SK-N-MC (cell line): ENCODE results near the gene PLS1.
"Not testable (repeated sequence)": the region's sequence is repeated elsewhere in the genome, so short reads cannot be mapped to it uniquely, and the experiment has no call there.

ENCODE experiments used
- DNase-seq: peaks from one replicate; pipeline ENCODE4 v3.0.0-alpha.2; 2011; ENCODE audit warnings: low read depth, low spot score
- H3K27ac ChIP-seq: fragments of 200-600 bp; sonication (generic); 2 replicates; pipeline ENCODE4 v1.5.1; 2016; ENCODE audit warnings: mixed run types
- H3K36me3 ChIP-seq: fragments of 200-600 bp; sonication (generic); 2 replicates; pipeline ENCODE4 v1.6.1; 2017; ENCODE audit warnings: antibody characterized with exemption, low read length, mixed read lengths; ENCODE audit not compliant: insufficient read depth
- H3K4me3 ChIP-seq: fragments of 200-600 bp; sonication (generic); 2 replicates; pipeline ENCODE4 v1.5.1; 2016
- H3K9ac ChIP-seq: fragments of 200-600 bp; sonication (generic); 2 replicates; pipeline ENCODE4 v1.8.0; 2017; ENCODE audit warnings: mixed run types, mixed read lengths; ENCODE audit not compliant: insufficient read length
- H3K9me3 ChIP-seq: fragments of 200-600 bp; sonication (generic); 2 replicates; pipeline ENCODE4 v1.6.1; 2017; ENCODE audit warnings: low read depth, mild to moderate bottlenecking, antibody characterized with exemption, low read length, moderate library complexity, mixed read lengths
- EZH2 ChIP-seq: fragments of 200-600 bp; sonication (generic); IDR thresholded peaks from one replicate; pipeline ENCODE4 v1.6.1; 2017; ENCODE audit warnings: antibody characterized with exemption
- FOXP2 ChIP-seq: optimal IDR thresholded peaks from 2 replicates; pipeline ENCODE3; 2011; ENCODE audit warnings: mild to moderate bottlenecking, moderate library complexity; ENCODE audit not compliant: insufficient read depth; ENCODE audit errors: extremely low read length, control extremely low read depth
- POLR2AphosphoS5 ChIP-seq: IDR thresholded peaks from 2 replicates; pipeline ENCODE4 v1.6.1; 2012; ENCODE audit warnings: mild to moderate bottlenecking, low read depth, low read length, borderline replicate concordance

PLS1 gene, protein sequence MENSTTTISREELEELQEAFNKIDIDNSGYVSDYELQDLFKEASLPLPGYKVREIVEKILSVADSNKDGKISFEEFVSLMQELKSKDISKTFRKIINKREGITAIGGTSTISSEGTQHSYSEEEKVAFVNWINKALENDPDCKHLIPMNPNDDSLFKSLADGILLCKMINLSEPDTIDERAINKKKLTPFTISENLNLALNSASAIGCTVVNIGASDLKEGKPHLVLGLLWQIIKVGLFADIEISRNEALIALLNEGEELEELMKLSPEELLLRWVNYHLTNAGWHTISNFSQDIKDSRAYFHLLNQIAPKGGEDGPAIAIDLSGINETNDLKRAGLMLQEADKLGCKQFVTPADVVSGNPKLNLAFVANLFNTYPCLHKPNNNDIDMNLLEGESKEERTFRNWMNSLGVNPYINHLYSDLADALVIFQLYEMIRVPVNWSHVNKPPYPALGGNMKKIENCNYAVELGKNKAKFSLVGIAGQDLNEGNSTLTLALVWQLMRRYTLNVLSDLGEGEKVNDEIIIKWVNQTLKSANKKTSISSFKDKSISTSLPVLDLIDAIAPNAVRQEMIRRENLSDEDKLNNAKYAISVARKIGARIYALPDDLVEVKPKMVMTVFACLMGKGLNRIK

DNA sequence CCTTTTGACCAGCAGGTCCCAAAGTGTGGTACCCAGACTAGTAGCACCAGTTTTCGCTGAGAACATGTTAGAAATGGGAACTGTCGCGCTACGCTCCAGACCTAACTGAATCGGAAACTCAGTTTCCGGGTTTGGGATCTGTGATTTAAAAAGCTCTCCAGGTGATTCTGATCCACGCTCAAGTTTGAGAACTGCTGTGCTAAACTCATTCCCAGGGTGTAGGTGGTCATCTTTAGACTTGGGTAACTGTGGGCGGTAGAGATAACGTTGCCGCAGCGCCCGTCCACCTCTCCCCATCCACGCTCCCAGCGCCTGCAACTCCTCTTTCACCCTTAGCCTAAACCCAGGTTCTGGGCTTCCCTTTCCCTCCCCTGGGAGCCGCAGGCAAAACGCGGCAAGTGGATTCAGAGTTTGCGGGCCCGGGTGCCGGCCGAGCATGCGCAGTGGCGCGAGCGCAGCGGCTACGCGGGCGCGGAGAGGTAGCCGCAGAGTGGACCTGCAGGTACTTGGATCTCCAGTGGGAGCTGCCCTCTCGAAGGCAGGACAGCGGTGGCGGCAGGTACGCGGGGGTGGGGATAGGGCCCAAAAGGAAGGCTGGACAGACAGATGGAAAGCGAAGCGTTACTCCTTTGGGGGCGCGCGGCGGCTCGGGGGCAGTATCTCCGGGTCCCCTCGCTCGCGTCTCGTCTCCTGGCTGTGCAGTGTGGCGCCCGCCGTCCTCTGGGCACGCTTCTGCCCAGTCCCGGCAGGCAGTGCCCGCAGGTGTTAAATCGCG is at the start of gene PLS1:
PLS1 (plus strand) TSS at position 443 of the 775 bp plus-strand sequence. CDS start 67,845 bp downstream, outside the sequence.
- Histone ChIP-seq H3K27ac (no peak within 1 kb of the TSS), H3K9me3 (no peaks in the 10 kb centered on the region), H3K4me3 (peak within 1 kb of the TSS; percentile 92), H3K36me3 (no peaks in the 10 kb centered on the region), H3K9ac (peak within 1 kb of the TSS; percentile 72)
- no peak for TF ChIP-seq EZH2
- peak; percentile 93 for TF ChIP-seq POLR2AphosphoS5
- peak; percentile 56 for TF ChIP-seq FOXP2
- no peak for DNase-seq

DNA sequence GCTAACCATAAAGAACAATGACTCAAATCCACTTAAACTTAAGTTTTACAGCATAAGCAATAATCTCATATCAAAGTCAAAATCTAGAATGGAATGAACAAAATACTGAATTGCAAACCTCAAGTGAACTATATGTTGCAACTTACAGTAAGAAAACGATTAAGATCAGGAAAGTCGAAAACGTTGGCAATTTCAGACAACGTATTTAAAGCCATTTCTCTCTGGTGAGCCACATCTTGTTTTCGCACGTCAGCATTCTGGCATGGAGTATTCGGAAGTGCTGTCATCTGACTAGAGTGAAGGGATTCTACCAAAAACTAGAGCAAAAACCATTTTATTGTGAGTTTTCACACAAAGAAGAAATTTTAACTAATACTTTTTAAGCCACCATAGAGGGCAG is 46.2 kb upstream of the PLS1 start:
- Histone ChIP-seq H3K9me3 (no peaks in the 10 kb centered on the region), H3K4me3 (no peak overlapping the region), H3K27ac (no peak overlapping the region), H3K9ac (no peak overlapping the region), H3K36me3 (peaks cover 76% of the 10 kb centered on the region)
- no peak for TF ChIP-seq FOXP2
- TF ChIP-seq POLR2AphosphoS5: no peak
- TF ChIP-seq EZH2: no peak
- DNase-seq: peak; percentile 48

DNA sequence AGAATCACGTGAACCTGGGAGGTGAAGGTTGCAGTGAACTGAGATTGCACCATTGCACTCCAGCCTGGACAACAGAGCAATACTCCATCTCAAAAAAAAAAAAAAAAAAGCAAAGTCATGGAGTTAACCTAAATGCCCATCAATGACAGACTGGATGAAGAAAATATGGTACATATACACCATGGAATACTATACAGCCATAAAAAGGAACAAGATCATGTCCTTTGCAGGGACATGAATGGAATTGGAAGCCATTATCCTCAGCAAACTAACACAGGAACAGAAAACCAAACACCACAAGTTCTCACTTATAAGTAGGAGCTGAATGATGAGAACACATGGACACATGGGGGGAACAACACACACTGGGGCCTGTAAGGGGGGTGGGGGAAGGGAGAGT is 43.6 kb upstream of the PLS1 start:
- H3K27ac ChIP-seq, H3K9me3 ChIP-seq, H3K4me3 ChIP-seq, DNase-seq, H3K9ac ChIP-seq: not testable (repeated sequence)
- peaks cover 81% of the 10 kb centered on the region for H3K36me3 ChIP-seq

DNA sequence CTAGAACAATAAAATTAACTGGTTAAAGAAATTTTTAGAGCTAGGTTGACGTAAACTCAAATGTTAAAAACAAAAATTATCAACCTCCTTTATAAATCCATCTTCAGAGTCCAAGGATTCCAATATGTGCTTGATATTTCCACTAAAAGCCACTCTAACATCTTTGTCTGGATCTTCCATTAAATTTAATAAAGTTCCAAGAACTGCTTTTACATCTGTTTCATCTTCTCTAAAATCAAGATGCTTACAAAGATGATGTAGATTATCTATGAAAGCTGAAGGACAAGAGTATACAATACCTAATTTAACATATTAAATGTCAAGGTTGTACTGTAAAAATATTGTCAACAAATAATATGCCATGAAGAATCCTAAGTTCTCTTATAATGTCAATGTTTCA is 42.5 kb upstream of the PLS1 start:
- no peak for TF ChIP-seq POLR2AphosphoS5
- TF ChIP-seq EZH2: no peak
- no peak for TF ChIP-seq FOXP2
- H3K36me3 ChIP-seq: peaks cover 80% of the 10 kb centered on the region

DNA sequence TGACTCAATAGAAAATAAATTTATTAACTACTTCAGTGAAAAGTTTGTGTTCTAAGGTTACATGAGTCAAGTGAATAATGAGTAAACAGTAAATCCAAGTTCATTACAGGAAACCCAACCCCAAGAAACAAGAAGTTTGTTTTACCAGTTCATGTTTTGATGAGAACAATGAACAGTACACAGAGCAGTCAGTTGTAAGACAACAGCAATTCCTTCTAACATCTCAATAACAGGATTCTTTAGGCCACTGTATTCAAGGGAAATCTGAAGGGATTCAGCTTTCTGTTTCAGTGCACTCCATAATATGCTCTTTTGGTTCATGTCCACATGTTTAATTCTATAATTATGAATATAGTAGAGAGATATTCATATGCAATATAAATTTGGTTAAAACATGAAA is 36.1 kb upstream of the PLS1 start:
- no peak for TF ChIP-seq FOXP2
- TF ChIP-seq EZH2: no peak
- H3K36me3 ChIP-seq: peaks cover 76% of the 10 kb centered on the region
- no peak for DNase-seq
- no peak overlapping the region for H3K9ac ChIP-seq
- no peaks in the 10 kb centered on the region for H3K9me3 ChIP-seq
- no peak overlapping the region for H3K27ac ChIP-seq
- no peak overlapping the region for H3K4me3 ChIP-seq

More for the DNA sequence above, 42.5 kb upstream of the PLS1 start:
- Histone ChIP-seq H3K9ac (no peak overlapping the region), H3K27ac (no peak overlapping the region), H3K9me3 (no peaks in the 10 kb centered on the region), H3K4me3 (no peak overlapping the region)
- DNase-seq: no peak

DNA sequence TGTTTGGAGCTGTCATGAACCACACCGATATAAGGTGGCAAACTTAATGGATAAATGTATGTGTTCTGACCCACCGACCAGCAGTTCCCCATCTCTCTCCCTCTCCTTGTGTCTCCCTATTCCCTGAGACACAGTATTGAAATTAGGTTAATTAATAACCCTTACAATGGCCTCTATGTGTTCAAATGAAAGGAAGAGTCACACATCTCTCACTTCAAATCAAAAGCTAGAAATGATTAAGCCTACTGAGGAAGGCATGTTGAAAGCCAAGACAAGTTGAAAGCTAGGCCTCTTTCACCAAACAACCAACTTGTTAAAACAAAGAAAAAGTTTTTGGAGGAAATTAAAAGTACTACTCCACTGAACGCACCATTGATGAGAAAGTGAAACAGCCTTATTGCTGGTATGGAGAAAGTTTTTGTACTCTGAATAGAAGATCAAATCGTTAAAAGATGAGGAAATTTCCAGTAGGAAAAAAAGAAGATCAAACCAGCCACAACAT is 32.6 kb upstream of the PLS1 start:
- Histone ChIP-seq H3K36me3 (peaks cover 73% of the 10 kb centered on the region), H3K4me3 (no peak overlapping the region), H3K9ac (no peak overlapping the region), H3K9me3 (no peaks in the 10 kb centered on the region), H3K27ac (no peak overlapping the region)
- TF ChIP-seq EZH2 (no peak), POLR2AphosphoS5 (no peak), FOXP2 (no peak)
- no peak for DNase-seq

DNA sequence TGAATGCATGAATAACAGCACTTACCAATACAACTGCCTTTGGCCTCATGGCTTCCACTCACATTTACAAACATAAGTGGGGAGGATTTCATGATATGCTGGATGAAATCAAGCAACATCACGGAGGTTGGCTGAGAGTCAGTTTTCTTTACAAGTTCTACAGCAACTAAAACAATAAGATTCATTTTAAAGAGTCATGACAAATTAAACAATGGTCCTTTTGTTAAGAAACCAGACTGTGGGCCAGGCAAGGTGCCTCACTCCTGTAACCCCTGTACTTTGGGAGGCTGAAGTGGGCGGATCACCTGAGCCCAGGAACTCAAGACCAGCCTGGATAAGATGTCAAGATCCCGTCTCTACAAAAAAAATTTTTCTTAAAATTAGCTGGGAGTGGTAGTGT is 30.1 kb upstream of the PLS1 start:
- Histone ChIP-seq H3K9ac (no peak overlapping the region), H3K36me3 (peaks cover 55% of the 10 kb centered on the region), H3K27ac (no peak overlapping the region), H3K4me3 (no peak overlapping the region), H3K9me3 (no peaks in the 10 kb centered on the region)
- no peak for DNase-seq
- TF ChIP-seq POLR2AphosphoS5 (no peak), FOXP2 (no peak), EZH2 (no peak)

DNA sequence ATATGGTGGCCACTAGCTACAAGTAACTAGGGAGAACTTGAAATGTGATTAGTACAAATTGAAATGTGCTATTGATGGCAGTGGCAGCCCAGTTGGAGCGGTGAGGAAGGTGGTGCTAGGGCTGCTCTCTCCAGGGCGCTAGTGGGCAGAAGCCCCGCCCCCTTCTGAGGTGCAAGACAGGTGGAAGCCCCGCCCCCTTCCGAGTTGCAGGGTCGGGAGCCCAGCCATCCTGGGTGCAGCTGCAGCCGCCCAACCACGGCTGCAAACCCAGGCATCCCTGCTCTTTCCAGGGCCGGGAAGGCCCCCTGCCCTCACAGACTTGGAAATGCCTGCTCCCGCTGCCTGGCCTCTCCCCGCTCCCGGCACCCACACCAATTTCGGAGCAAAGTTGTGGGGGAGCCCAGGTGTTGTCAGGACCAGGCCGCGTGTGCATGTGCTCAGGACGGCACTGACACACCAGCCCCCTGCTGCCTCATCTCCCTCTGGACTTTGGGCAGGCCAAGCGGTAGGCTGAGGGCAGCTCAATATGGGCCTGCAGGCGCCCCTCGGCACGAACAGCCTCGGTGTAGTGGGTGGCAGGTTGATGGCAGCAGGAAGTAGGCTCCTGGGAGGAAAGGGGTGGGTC is 27.7 kb upstream of the PLS1 start:
- H3K4me3 ChIP-seq: no peak overlapping the region
- DNase-seq: no peak
- no peak overlapping the region for H3K9ac ChIP-seq
- no peak for TF ChIP-seq EZH2
- no peak for TF ChIP-seq POLR2AphosphoS5
- TF ChIP-seq FOXP2: no peak
- no peaks in the 10 kb centered on the region for H3K9me3 ChIP-seq
- peaks cover 40% of the 10 kb centered on the region for H3K36me3 ChIP-seq
- no peak overlapping the region for H3K27ac ChIP-seq

DNA sequence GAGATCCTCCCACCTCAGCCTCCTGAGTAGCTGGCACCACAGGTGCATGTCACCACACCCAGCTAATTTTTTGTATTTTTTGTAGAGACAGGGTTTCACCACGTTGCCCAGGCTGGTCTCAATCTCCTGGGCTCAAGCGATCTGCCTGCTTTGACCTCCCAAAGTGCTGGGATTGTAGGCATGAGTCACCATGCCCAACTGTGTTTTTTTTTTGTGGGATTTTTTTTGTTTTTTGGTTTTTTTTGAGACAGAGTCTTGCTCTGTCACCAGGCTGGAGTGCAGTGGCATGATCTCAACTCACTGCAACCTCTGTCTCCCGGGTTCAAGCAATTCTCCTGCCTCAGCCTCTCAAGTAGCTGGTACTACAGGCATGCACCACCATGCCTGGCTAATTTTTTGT is 26.8 kb upstream of the PLS1 start:
- H3K27ac ChIP-seq, H3K4me3 ChIP-seq, H3K9me3 ChIP-seq, DNase-seq, H3K9ac ChIP-seq: not testable (repeated sequence)
- peaks cover 37% of the 10 kb centered on the region for H3K36me3 ChIP-seq

DNA sequence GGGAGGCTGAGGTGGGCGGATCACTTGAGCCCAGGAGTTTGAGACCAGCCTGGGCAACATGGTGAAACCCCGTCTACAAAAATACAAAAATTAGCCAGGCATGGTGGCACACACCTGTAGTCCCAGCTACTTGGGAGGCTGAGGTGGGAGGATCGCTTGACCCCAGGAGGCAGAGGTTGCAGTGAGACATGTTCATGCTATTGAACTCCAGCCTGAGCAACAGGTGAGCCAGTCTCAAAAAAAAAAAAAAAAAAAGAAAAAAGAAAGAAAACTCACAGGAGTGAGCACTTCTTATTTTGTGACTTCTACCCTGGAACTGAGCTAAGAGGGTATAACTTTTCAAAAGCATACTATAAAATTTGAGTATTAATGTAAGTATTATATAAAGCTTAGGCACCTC is 22.0 kb upstream of the PLS1 start:
- not testable (repeated sequence) for DNase-seq, H3K4me3 ChIP-seq, H3K27ac ChIP-seq, H3K9me3 ChIP-seq, H3K9ac ChIP-seq
- H3K36me3 ChIP-seq: peaks cover 17% of the 10 kb centered on the region
